SU-DHL-6 (cell line): Measurements from ENCODE around the gene RASA3.

Experiments used
- H2AFZ ChIP-seq: fragments of 200-600 bp; sonication (generic); 2 replicates; pipeline ENCODE4 v1.6.1; 2014; ENCODE audit warnings: low read depth, mild to moderate bottlenecking, moderate library complexity, mixed read lengths, antibody characterized with exemption, low read length; ENCODE audit not compliant: severe bottlenecking
- H3F3A ChIP-seq: fragments of 200-600 bp; shearing (Covaris generic); 2 replicates; pipeline ENCODE4 v1.6.0; 2016; ENCODE audit warnings: antibody characterized with exemption, mild to moderate bottlenecking; ENCODE audit not compliant: insufficient read depth
- H3K27ac ChIP-seq: fragments of 200-600 bp; sonication (generic); 2 replicates; pipeline ENCODE4 v1.5.1; 2016; ENCODE audit warnings: low read depth, mild to moderate bottlenecking, low read length, moderate library complexity, mixed read lengths
- H3K27me3 ChIP-seq: fragments of 200-600 bp; sonication (generic), shearing (Covaris generic); 2 replicates; pipeline ENCODE4 v1.6.0; 2014; ENCODE audit warnings: mild to moderate bottlenecking, low read length
- H3K36me3 ChIP-seq: fragments of 200-600 bp; sonication (generic); 2 replicates; pipeline ENCODE4 v1.6.1; 2014; ENCODE audit warnings: mild to moderate bottlenecking, low read length, mixed read lengths
- H3K4me2 ChIP-seq: fragments of 300-600, 200-600 bp; shearing (Covaris generic), sonication (generic); 2 replicates; pipeline ENCODE4 v1.6.0; 2014; ENCODE audit warnings: low read length, low read depth, mild to moderate bottlenecking; ENCODE audit not compliant: poor library complexity, severe bottlenecking
- H3K4me3 ChIP-seq: fragments of 200-600 bp; sonication (generic); 2 replicates; pipeline ENCODE4 v1.5.1; 2014; ENCODE audit warnings: antibody characterized with exemption, low read length, mild to moderate bottlenecking, mixed read lengths; ENCODE audit not compliant: insufficient read depth, poor library complexity, severe bottlenecking
- H3K79me2 ChIP-seq: fragments of 200-600 bp; sonication (generic); 2 replicates; pipeline ENCODE4 v1.6.1; 2014; ENCODE audit warnings: mild to moderate bottlenecking, low read length, moderate library complexity; ENCODE audit not compliant: insufficient read depth
- H3K9ac ChIP-seq: fragments of 200-600 bp; sonication (generic); 2 replicates; pipeline ENCODE4 v1.7.0; 2014; ENCODE audit warnings: mild to moderate bottlenecking, low read length
- H3K9me2 ChIP-seq: fragments of 200-600 bp; sonication (generic); replicated peaks from 2 replicates; pipeline ENCODE4 v1.6.1; 2014; ENCODE audit warnings: low read length; ENCODE audit not compliant: insufficient read depth
- H3K9me3 ChIP-seq: fragments of 200-600 bp; sonication (generic); 2 replicates; pipeline ENCODE4 v1.6.1; 2014; ENCODE audit warnings: low read length, mixed read lengths; ENCODE audit not compliant: insufficient read depth
- H4K20me1 ChIP-seq: fragments of 200-600 bp; sonication (generic); 2 replicates; pipeline ENCODE4 v1.6.1; 2014; ENCODE audit warnings: low read depth, mild to moderate bottlenecking, antibody characterized with exemption, low read length, moderate library complexity, mixed read lengths
- CTCF ChIP-seq: fragments of 200-600 bp; sonication (generic); IDR thresholded peaks from one replicate; pipeline ENCODE4 v1.5.1; 2017; ENCODE audit warnings: antibody characterized with exemption, mild to moderate bottlenecking, low read length, moderate library complexity; ENCODE audit not compliant: insufficient read depth, poor library complexity, severe bottlenecking
- EZH2phosphoT487 ChIP-seq: fragments of 200-600 bp; sonication (generic), shearing (Covaris generic); conservative IDR thresholded peaks from 2 replicates; pipeline ENCODE4 v1.6.1; 2018; ENCODE audit warnings: mild to moderate bottlenecking, antibody characterized with exemption, low read length, moderate library complexity, mixed read lengths

RASA3 gene

GRCh38 chr13:114146629-114147028, 14.2 kb upstream of the RASA3 start:
- Histone ChIP-seq H3K9me3 (no peaks in the 10 kb centered on the region), H4K20me1 (no peaks in the 10 kb centered on the region), H3K27me3 (no peaks in the 10 kb centered on the region), H3K9ac (no peak overlapping the region), H3K4me3 (no peak overlapping the region), H3K27ac (no peak overlapping the region), H3K9me2 (no peaks in the 10 kb centered on the region), H2AFZ (no peak overlapping the region), H3K4me2 (no peak overlapping the region), H3K36me3 (no peaks in the 10 kb centered on the region), H3K79me2 (no peaks in the 10 kb centered on the region), H3F3A (no peaks in the 10 kb centered on the region)
- TF ChIP-seq CTCF: no peak
- TF ChIP-seq EZH2phosphoT487: no peak

GRCh38 chr13:114146173-114146572, 13.8 kb upstream of the RASA3 start:
- H3K36me3 ChIP-seq: no peaks in the 10 kb centered on the region
- no peaks in the 10 kb centered on the region for H4K20me1 ChIP-seq
- H3F3A ChIP-seq: no peaks in the 10 kb centered on the region
- H3K9me3 ChIP-seq: no peaks in the 10 kb centered on the region
- H3K79me2 ChIP-seq: no peaks in the 10 kb centered on the region
- H3K27ac ChIP-seq: no peak overlapping the region
- H3K9ac ChIP-seq: no peak overlapping the region
- no peak overlapping the region for H2AFZ ChIP-seq
- no peak overlapping the region for H3K4me2 ChIP-seq
- H3K27me3 ChIP-seq: no peaks in the 10 kb centered on the region
- no peak overlapping the region for H3K4me3 ChIP-seq
- H3K9me2 ChIP-seq: no peaks in the 10 kb centered on the region
- TF ChIP-seq EZH2phosphoT487 (no peak), CTCF (no peak)

- Histone ChIP-seq H3K36me3 (no peaks in the 10 kb centered on the region), H2AFZ (no peak overlapping the region)
Measured at GRCh38 chr13:114145722-114146121, 13.3 kb upstream of the RASA3 start.

More at GRCh38 chr13:114145722-114146121, 13.3 kb upstream of the RASA3 start:
- no peak overlapping the region for H3K4me3 ChIP-seq
- no peaks in the 10 kb centered on the region for H4K20me1 ChIP-seq
- H3F3A ChIP-seq: no peaks in the 10 kb centered on the region
- no peak overlapping the region for H3K27ac ChIP-seq
- H3K27me3 ChIP-seq: no peaks in the 10 kb centered on the region
- H3K79me2 ChIP-seq: no peaks in the 10 kb centered on the region
- H3K9me2 ChIP-seq: no peaks in the 10 kb centered on the region
- no peak for TF ChIP-seq EZH2phosphoT487
- TF ChIP-seq CTCF: no peak
- no peak overlapping the region for H3K4me2 ChIP-seq
- no peaks in the 10 kb centered on the region for H3K9me3 ChIP-seq
- no peak overlapping the region for H3K9ac ChIP-seq
